ENCODE measurements around the gene CDH23.

The CDH23 gene

DNA sequence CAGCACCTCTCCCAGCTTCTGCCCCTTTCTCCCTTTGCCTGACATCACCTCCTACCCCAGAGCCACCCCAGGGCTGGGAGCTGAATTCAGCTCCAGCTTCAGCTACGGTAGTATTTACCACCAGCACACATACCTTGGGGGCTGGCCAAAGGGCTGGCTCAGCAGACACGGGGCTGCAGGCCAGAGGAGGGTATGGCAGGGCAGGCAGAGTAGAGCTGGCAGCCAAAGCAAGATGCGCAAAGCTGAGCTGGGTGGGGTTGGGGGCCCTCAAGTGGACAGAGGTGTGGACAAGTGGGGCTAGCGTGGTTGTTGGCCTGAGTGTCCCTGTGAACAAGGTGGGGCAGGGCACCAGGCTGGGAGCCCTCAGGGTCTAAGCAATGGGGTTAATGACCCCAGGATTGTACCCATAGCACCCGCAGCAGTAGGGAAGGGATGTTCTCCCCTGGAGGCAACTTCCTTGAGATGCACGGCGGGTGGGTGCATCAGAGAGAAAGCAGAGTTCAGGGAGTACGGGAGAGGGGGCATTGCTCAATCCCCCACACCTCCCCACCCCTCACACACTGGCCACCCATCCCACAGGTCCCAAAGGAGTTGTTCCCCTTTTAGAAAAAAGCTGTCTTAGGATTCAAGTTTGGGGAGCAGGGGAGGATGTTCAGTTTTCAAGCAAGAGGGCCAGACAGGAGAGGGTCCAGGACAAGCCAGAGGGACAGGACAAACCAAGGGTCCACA is 368.6 kb downstream of the CDH23 start:
- peak overlapping the region in 2 of 5 donors; percentile 14 to 27 for H3K4me3 ChIP-seq (ENCODE audit: low read depth in 1 of 5, low read length in 5 of 5)
- H3K27me3 ChIP-seq (ENCODE audit: control insufficient read depth in 5 of 5, insufficient read depth in 4 of 5, low read length in 5 of 5): no peaks in the 10 kb centered on the region
- H3K36me3 ChIP-seq (ENCODE audit: control insufficient read depth in 5 of 5, insufficient read depth in 5 of 5, low read length in 5 of 5): peaks cover 0 to 46% (median 35%) of the 10 kb centered on the region in 5 donors
- peak overlapping the region in 2 of 5 donors; percentile 4 to 40 for H3K9ac ChIP-seq (ENCODE audit: low read length in 5 of 5)
- H3K4me1 ChIP-seq (ENCODE audit: control insufficient read depth in 5 of 5, insufficient read depth in 5 of 5, low read length in 5 of 5): peaks cover 41 to 99% (median 96%) of the 10 kb centered on the region in 5 donors
- peak overlapping the region; percentile 96 for H3K27ac ChIP-seq (ENCODE audit: low read depth, low read length)
- no peaks in the 10 kb centered on the region for H3K9me3 ChIP-seq (ENCODE audit: control insufficient read depth in 5 of 5, low read length in 5 of 5)

DNA sequence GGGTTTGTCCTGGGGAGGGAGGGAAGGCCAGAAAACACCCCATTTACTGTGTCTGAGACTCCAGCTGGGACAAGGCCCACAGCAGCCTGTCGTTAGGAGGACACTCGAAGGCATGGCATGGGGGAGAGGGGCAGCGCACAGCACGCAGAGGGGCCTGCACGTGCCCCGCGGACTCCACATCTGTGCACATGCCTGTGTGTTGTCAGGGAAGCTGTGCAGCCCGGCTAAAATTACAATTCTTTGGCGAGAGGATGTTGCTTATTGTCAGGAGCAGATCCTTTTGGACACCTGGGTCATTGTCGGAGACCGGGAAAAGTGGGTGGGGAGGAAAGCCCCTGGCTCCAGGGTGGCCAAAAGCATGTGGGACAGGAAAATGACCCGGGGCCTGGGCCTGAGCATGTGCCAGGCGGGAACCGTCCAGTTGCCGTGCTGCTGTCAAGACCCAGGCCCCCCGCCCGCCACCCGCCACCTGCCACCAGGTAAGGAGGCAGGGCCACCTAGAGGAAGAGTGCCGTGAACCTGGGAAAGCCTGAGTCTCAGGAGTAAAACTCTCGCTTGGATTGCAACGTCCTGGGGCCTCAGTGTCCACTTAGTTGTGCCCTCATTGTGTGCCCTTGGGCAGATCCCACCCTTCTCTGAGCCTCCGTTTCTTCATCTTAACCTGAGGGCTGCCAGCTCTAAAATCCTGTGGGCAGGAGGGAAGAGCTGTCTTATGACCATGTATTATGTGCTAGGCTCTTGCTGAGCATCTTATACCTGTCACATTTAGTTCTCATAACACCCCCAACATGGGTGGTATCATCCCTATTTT is 369.4 kb downstream of the CDH23 start:
- Histone ChIP-seq H3K27me3 (ENCODE audit: control insufficient read depth in 5 of 5, insufficient read depth in 4 of 5, low read length in 5 of 5) (no peaks in the 10 kb centered on the region), H3K27ac (ENCODE audit: low read depth, low read length) (peak overlapping the region; percentile 96), H3K4me3 (ENCODE audit: low read depth in 1 of 5, low read length in 5 of 5) (peak overlapping the region in 1 of 5 donors; percentile 9), H3K4me1 (ENCODE audit: control insufficient read depth in 5 of 5, insufficient read depth in 5 of 5, low read length in 5 of 5) (peaks cover 40 to 99% (median 96%) of the 10 kb centered on the region in 5 donors), H3K9ac (ENCODE audit: low read length in 5 of 5) (peak overlapping the region in 2 of 5 donors; percentile 4 to 40), H3K36me3 (ENCODE audit: control insufficient read depth in 5 of 5, insufficient read depth in 5 of 5, low read length in 5 of 5) (peaks cover 0 to 39% (median 28%) of the 10 kb centered on the region in 5 donors), H3K9me3 (ENCODE audit: control insufficient read depth in 5 of 5, low read length in 5 of 5) (no peaks in the 10 kb centered on the region)

DNA sequence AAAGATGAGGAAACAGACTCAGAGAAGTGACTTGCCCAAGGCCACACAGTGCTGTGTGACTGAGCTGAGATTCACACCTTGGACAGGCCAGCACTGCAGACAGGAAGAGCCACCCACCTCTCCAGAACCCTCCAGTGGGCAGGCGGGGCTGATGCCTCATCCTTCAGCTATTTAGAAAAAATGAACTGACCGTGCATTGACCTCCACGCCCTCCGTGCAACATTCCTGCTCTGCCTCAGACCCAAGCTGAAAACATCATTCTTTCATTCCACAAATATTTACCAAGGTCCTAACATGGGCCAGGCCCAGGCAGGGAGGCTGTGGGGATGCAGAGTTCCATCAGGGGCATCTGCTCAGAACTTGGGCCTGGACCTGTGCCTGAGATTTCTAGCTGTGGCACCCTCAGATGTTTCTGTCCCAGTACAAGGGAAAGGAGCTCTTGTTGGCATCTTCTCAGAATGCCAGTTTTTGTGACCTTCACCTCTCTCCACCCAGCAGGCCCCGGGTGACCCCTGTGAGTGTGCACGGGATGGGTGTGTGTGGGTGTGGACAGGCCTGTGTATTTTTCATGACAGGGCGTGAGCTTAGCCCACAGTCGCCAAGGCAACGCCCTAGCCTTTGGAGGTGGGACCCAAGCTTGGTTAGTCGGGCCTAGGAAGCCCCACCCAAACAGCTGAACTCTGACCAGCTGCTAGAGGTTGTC is 370.1 kb downstream of the CDH23 start:
- peak overlapping the region; percentile 96 for H3K27ac ChIP-seq (ENCODE audit: low read depth, low read length)
- H3K27me3 ChIP-seq (ENCODE audit: control insufficient read depth in 5 of 5, insufficient read depth in 4 of 5, low read length in 5 of 5): no peaks in the 10 kb centered on the region
- H3K4me3 ChIP-seq (ENCODE audit: low read depth in 1 of 5, low read length in 5 of 5): peak overlapping the region in 3 of 5 donors; percentile 27 to 36 (median 30)
- no peaks in the 10 kb centered on the region for H3K9me3 ChIP-seq (ENCODE audit: control insufficient read depth in 5 of 5, low read length in 5 of 5)
- H3K9ac ChIP-seq (ENCODE audit: low read length in 5 of 5): peak overlapping the region in 3 of 5 donors; percentile 2 to 56 (median 17)
- peaks cover 0 to 31% (median 20%) of the 10 kb centered on the region in 5 donors for H3K36me3 ChIP-seq (ENCODE audit: control insufficient read depth in 5 of 5, insufficient read depth in 5 of 5, low read length in 5 of 5)
- H3K4me1 ChIP-seq (ENCODE audit: control insufficient read depth in 5 of 5, insufficient read depth in 5 of 5, low read length in 5 of 5): peaks cover 45 to 99% (median 96%) of the 10 kb centered on the region in 5 donors

DNA sequence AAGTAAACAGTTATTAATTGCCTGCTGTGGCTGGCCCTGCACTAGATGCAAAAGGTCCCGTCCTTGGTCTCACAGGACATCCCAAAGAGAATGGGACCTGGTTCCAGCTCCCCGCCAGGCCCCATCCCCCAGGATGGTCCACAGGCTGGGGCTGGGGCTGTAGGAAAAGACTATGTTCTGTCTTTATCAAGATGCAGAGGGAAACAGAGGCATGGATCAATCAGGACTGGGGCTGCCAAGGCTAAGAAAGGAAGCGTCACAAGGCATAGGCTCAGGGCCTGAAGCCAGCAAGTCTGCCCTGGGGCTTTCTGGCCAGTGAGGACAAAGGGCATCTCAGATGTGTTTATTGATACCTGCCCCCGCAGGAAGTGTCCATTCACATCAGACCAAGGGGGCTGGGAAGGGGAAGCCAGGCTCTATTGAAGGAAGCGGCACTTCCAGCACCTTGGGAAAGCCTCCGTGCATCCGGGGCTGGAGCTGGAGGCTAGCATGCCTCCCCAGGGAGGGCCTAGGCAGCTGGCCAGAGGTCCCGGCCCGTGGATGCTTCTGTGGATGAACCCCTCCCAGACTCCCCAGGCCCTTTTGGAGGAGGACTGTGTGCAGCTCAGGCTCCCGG is 370.8 kb downstream of the CDH23 start:
- Histone ChIP-seq H3K9me3 (ENCODE audit: control insufficient read depth in 5 of 5, low read length in 5 of 5) (no peaks in the 10 kb centered on the region), H3K4me1 (ENCODE audit: control insufficient read depth in 5 of 5, insufficient read depth in 5 of 5, low read length in 5 of 5) (peaks cover 45 to 99% (median 96%) of the 10 kb centered on the region in 5 donors), H3K27me3 (ENCODE audit: control insufficient read depth in 5 of 5, insufficient read depth in 4 of 5, low read length in 5 of 5) (no peaks in the 10 kb centered on the region), H3K9ac (ENCODE audit: low read length in 5 of 5) (peak overlapping the region in 3 of 5 donors; percentile 2 to 56 (median 17)), H3K36me3 (ENCODE audit: control insufficient read depth in 5 of 5, insufficient read depth in 5 of 5, low read length in 5 of 5) (peaks cover 0 to 25% (median 14%) of the 10 kb centered on the region in 5 donors), H3K4me3 (ENCODE audit: low read depth in 1 of 5, low read length in 5 of 5) (peak overlapping the region; percentile 9 to 36 (median 27)), H3K27ac (ENCODE audit: low read depth, low read length) (peak overlapping the region; percentile 96)

DNA sequence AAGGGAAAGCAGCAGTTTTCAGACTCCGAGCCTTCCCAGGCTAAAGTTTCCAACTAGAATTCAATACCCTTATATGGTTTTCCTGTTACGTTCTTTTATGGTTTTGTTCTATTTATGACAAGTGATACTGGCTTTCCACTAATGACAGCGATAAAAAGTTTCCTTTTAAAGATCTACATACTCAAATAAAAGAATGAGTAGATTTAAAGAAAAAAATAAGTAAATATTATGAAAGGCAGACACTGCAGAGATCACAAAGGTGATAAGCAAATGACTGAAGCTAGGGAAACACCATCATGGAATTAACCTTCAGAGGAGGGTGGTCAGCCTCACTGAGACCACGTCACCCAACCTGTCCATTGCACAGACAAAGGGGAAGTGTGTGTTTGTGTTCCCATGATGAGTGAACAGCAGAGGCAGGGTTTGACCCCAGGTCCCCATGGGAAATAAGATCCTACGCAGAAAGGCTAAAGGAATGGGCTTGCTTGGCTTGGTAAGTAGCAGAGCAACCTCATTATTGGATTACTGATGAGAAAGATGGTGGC is 372.6 kb downstream of the CDH23 start:
- Histone ChIP-seq H3K27me3 (ENCODE audit: control insufficient read depth in 5 of 5, insufficient read depth in 4 of 5, low read length in 5 of 5) (no peaks in the 10 kb centered on the region), H3K9me3 (ENCODE audit: control insufficient read depth in 5 of 5, low read length in 5 of 5) (no peaks in the 10 kb centered on the region), H3K4me3 (ENCODE audit: low read depth in 1 of 5, low read length in 5 of 5) (peak overlapping the region; percentile 7 to 98 (median 85)), H3K9ac (ENCODE audit: low read length in 5 of 5) (peak overlapping the region in 2 of 5 donors; percentile 15 to 22), H3K4me1 (ENCODE audit: control insufficient read depth in 5 of 5, insufficient read depth in 5 of 5, low read length in 5 of 5) (peaks cover 46 to 97% (median 95%) of the 10 kb centered on the region in 5 donors), H3K27ac (ENCODE audit: low read depth, low read length) (peak overlapping the region; percentile 96), H3K36me3 (ENCODE audit: control insufficient read depth in 5 of 5, insufficient read depth in 5 of 5, low read length in 5 of 5) (peaks cover 0 to 20% (median 6%) of the 10 kb centered on the region in 5 donors)

DNA sequence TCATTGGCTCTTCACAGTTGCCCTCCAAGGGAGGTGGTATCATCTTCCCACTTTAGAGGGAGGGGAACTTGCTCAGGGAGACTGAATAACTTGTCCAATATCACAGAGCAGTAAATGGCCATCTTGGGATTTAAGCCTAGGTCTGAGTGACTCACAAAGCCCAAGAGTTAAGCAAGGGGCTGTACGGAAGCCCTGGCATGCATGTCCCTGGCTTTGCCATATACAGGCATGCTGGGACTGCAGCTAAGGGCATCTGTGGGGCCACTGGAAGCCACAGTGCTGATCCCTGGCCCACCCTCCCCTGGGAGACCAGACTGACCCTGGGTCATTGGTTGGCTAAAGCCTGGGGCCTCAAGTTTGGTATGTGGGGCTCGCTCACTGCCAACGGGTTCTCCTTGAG is 373.5 kb downstream of the CDH23 start:
- Histone ChIP-seq H3K27me3 (ENCODE audit: control insufficient read depth in 5 of 5, insufficient read depth in 4 of 5, low read length in 5 of 5) (no peaks in the 10 kb centered on the region), H3K9me3 (ENCODE audit: control insufficient read depth in 5 of 5, low read length in 5 of 5) (no peaks in the 10 kb centered on the region), H3K36me3 (ENCODE audit: control insufficient read depth in 5 of 5, insufficient read depth in 5 of 5, low read length in 5 of 5) (peaks cover 0 to 13% (median 4%) of the 10 kb centered on the region in 5 donors), H3K9ac (ENCODE audit: low read length in 5 of 5) (peak overlapping the region; percentile 22 to 95 (median 63)), H3K27ac (ENCODE audit: low read depth, low read length) (peak overlapping the region; percentile 96), H3K4me3 (ENCODE audit: low read depth in 1 of 5, low read length in 5 of 5) (peak overlapping the region; percentile 83 to 98 (median 86)), H3K4me1 (ENCODE audit: control insufficient read depth in 5 of 5, insufficient read depth in 5 of 5, low read length in 5 of 5) (peaks cover 41 to 97% (median 94%) of the 10 kb centered on the region in 5 donors)

DNA sequence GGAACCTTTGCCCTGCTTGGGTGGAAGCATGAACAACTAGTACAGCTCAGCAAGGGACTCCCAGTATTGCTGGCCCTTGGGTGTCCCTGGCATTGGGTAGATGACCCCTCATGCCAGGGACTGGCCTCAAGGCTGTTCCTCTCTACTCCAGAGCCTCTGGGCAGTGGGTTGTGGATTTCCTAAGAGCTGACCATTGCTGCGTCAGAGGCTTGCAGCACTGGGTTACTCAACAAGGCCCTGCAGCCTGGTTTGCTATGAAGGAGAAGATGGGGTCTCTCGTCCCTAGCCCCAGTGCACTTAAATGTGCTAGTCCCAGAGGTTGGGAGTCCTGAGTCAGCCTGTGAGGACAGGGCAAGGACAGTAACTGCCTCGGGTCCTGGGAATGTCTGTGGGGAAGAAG is 374.1 kb downstream of the CDH23 start:
- Histone ChIP-seq H3K9me3 (ENCODE audit: control insufficient read depth in 5 of 5, low read length in 5 of 5) (no peaks in the 10 kb centered on the region), H3K27me3 (ENCODE audit: control insufficient read depth in 5 of 5, insufficient read depth in 4 of 5, low read length in 5 of 5) (no peaks in the 10 kb centered on the region), H3K27ac (ENCODE audit: low read depth, low read length) (peak overlapping the region; percentile 96), H3K4me1 (ENCODE audit: control insufficient read depth in 5 of 5, insufficient read depth in 5 of 5, low read length in 5 of 5) (peaks cover 38 to 97% (median 94%) of the 10 kb centered on the region in 5 donors), H3K9ac (ENCODE audit: low read length in 5 of 5) (peak overlapping the region in 4 of 5 donors; percentile 63 to 95 (median 82)), H3K36me3 (ENCODE audit: control insufficient read depth in 5 of 5, insufficient read depth in 5 of 5, low read length in 5 of 5) (peaks cover 0 to 8% (median 4%) of the 10 kb centered on the region in 5 donors), H3K4me3 (ENCODE audit: low read depth in 1 of 5, low read length in 5 of 5) (peak overlapping the region; percentile 83 to 98 (median 86))

DNA sequence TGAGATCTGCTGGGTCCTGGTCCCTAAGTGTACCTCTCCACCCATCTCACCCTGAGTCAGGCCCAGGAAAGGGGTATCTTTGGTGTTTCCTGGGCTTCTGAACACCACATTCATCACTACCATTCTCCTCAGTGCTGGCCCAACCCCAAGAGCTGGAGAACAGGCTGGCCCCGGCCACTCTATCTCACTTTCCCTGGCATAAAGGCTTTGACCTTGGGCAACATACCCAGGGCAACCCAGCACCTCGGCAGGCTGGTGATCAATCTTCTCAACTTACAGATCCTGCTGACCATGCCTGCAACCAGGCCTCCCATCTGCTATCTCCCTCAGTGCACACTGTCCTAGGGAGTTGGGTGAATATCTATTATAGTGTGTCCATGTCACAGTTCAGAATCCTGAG is 374.5 kb downstream of the CDH23 start:
- Histone ChIP-seq H3K9me3 (ENCODE audit: control insufficient read depth in 5 of 5, low read length in 5 of 5) (no peaks in the 10 kb centered on the region), H3K36me3 (ENCODE audit: control insufficient read depth in 5 of 5, insufficient read depth in 5 of 5, low read length in 5 of 5) (peaks cover 0 to 7% (median 4%) of the 10 kb centered on the region in 5 donors), H3K4me3 (ENCODE audit: low read depth in 1 of 5, low read length in 5 of 5) (peak overlapping the region; percentile 83 to 98 (median 86)), H3K27ac (ENCODE audit: low read depth, low read length) (peak overlapping the region; percentile 96), H3K27me3 (ENCODE audit: control insufficient read depth in 5 of 5, insufficient read depth in 4 of 5, low read length in 5 of 5) (no peaks in the 10 kb centered on the region), H3K9ac (ENCODE audit: low read length in 5 of 5) (peak overlapping the region; percentile 0 to 95 (median 80)), H3K4me1 (ENCODE audit: control insufficient read depth in 5 of 5, insufficient read depth in 5 of 5, low read length in 5 of 5) (peaks cover 37 to 97% (median 93%) of the 10 kb centered on the region in 5 donors)

All from subcutaneous abdominal adipose tissue (tissue), 5 donors.